CD4-positive, alpha-beta T cell (primary cell): ENCODE data around the gene SDK2. TPM values are rescaled to one million over a fixed set of nuclear protein-coding genes. Genes with fewer than 3 reads are reported as not detected.

ENCODE experiments used
- ATAC-seq: fragments of 200-7000 bp; cut with Tn5 transposase; one replicate; pipeline ENCODE4 v1.10.0; 2022; ENCODE audit warnings: mild to moderate bottlenecking; ENCODE audit not compliant: poor library complexity
- CTCF ChIA-PET: fragments of 350-600 bp; sonication (Branson Sonifier 250); formaldehyde crosslinking; loops from one replicate; lab custom pipeline; 2021; ENCODE audit warnings: antibody characterized with exemption, inconsistent platforms; lab: Charles Lee
- POLR2A ChIA-PET: fragments of 350-600 bp; sonication (Branson Sonifier 250); formaldehyde crosslinking; loops from one replicate; lab custom pipeline; 2021; ENCODE audit warnings: antibody characterized with exemption, inconsistent platforms; lab: Charles Lee
- DNase-seq, 14 experiments: peaks; one replicate each; pipeline ENCODE4 v3.0.0-alpha.2; 2013 to 2020; ENCODE audit warnings: mixed read lengths in 2 of 14
- H3K27ac ChIP-seq, 2 donors: one replicate each; pipeline versions ENCODE4 v1.5.1 to v1.7.0; 2013; ENCODE audit warnings: low read length in 2 of 2, low read depth in 1 of 2, mild to moderate bottlenecking in 1 of 2
- H3K27me3 ChIP-seq, 2 experiments: 1 replicate in 1 of 2; 2 replicates in 1 of 2; pipeline versions ENCODE4 v1.6.1 to v1.7.0; 2013; ENCODE audit warnings: low read length in 2 of 2, control low read depth in 1 of 2, mild to moderate bottlenecking in 1 of 2, moderate library complexity in 1 of 2; ENCODE audit not compliant: insufficient read depth in 2 of 2, control insufficient read depth in 1 of 2
- H3K36me3 ChIP-seq: one replicate; pipeline ENCODE4 v1.6.1; 2013; ENCODE audit warnings: low read length, control low read depth; ENCODE audit not compliant: insufficient read depth
- H3K4me1 ChIP-seq: one replicate; pipeline ENCODE4 v1.6.1; 2013; ENCODE audit warnings: low read length, control low read depth; ENCODE audit not compliant: insufficient read depth
- H3K4me3 ChIP-seq: one replicate; pipeline ENCODE4 v1.5.1; 2013; ENCODE audit warnings: mild to moderate bottlenecking, low read length, moderate library complexity
- H3K9me3 ChIP-seq, 2 experiments: 1 replicate in 1 of 2; 2 replicates in 1 of 2; pipeline versions ENCODE4 v1.6.1 to v1.7.0; 2013; ENCODE audit warnings: low read length in 2 of 2, mild to moderate bottlenecking in 2 of 2, control low read depth in 1 of 2, moderate library complexity in 1 of 2; ENCODE audit not compliant: control insufficient read depth in 1 of 2, insufficient read depth in 1 of 2
- H3K27ac Mint-ChIP-seq: one replicate; pipeline ENCODE4 v1.8.0; 2020; ENCODE audit warnings: mixed read lengths
- H3K27me3 Mint-ChIP-seq: one replicate; pipeline ENCODE4 v1.8.0; 2021; ENCODE audit warnings: mixed read lengths
- H3K36me3 Mint-ChIP-seq: one replicate; pipeline ENCODE4 v1.8.0; 2021; ENCODE audit warnings: low read depth, mixed read lengths
- H3K4me1 Mint-ChIP-seq: one replicate; pipeline ENCODE4 v1.8.0; 2021; ENCODE audit warnings: low read depth, mixed read lengths
- H3K4me3 Mint-ChIP-seq: one replicate; pipeline ENCODE4 v1.8.0; 2020; ENCODE audit warnings: mild to moderate bottlenecking, mixed read lengths
- H3K9me3 Mint-ChIP-seq: one replicate; pipeline ENCODE4 v1.8.0; 2020; ENCODE audit warnings: mixed read lengths
- CTCF ChIP-seq: fragments of 200-600 bp; IDR thresholded peaks from one replicate; pipeline ENCODE4 v1.8.0; 2022; ENCODE audit warnings: antibody characterized with exemption, mild to moderate bottlenecking
- intact Hi-C, 2 experiments: fragments of 100-400 bp; cut with DNase I in 1 of 2; cut with micrococcal nuclease in 1 of 2; formaldehyde crosslinking; loops; one replicate each; pipeline versions ENCODE4 v1.15.1 to v1.9.0; 2023 to 2025; cut with DNase I, micrococcal nuclease
- total RNA-seq, 174 experiments: library from RNA in 2 of 174; stranded (reverse) in 2 of 174; gene quantifications; one replicate each; pipeline ENCODE4 v1.2.3 and lab custom pipeline; 2021 to 2026

Gene SDK2
- total RNA-seq, 2 experiments from 2014 or later = 8.1 to 8.2 TPM

GRCh38 chr17:73652886-73653480 lies 8.7 kb upstream of the SDK2 start:
- DNase-seq (peak in 1 of 14 experiments; percentile 12), ATAC-seq (no peak)
- Histone ChIP-seq H3K4me1 (peaks cover 3% of the 10 kb centered on the region), H3K36me3 (no peaks in the 10 kb centered on the region), H3K4me3 (no peak overlapping the region), H3K27ac (no peak overlapping the region), H3K27me3 (peaks cover 0 to 6% of the 10 kb centered on the region in 2 experiments), H3K9me3 (peaks cover 0 to 13% of the 10 kb centered on the region in 2 experiments)
- H3K36me3 Mint-ChIP-seq = no peaks in the 10 kb centered on the region
- peaks cover 5% of the 10 kb centered on the region for H3K9me3 Mint-ChIP-seq
- H3K27me3 Mint-ChIP-seq = peaks cover under 1% of the 10 kb centered on the region
- ChIA-PET POLR2A (no interaction called here), CTCF (no interaction called here)
- peaks cover 5% of the 10 kb centered on the region for H3K4me1 Mint-ChIP-seq
- H3K4me3 Mint-ChIP-seq = no peak overlapping the region
- H3K27ac Mint-ChIP-seq = no peak overlapping the region
- intact Hi-C loops = no loop called here
- TF ChIP-seq CTCF = no peak

GRCh38 chr17:73650617-73651200 lies 6.5 kb upstream of the SDK2 start:
- peak in 1 of 14 experiments; percentile 6 for DNase-seq
- intact Hi-C loops = loop anchor here in 1 of 2 experiments (2.0 kb wide), 1 partner anchor 188 kb away; no protein-coding TSS in a partner anchor
- CTCF ChIA-PET = no interaction called here
- no peak overlapping the region for H3K27ac ChIP-seq
- Mint-ChIP-seq H3K9me3 (peaks cover 5% of the 10 kb centered on the region), H3K4me3 (no peak overlapping the region), H3K27me3 (peaks cover 7% of the 10 kb centered on the region), H3K27ac (no peak overlapping the region), H3K4me1 (peaks cover 13% of the 10 kb centered on the region), H3K36me3 (no peaks in the 10 kb centered on the region)
- no peaks in the 10 kb centered on the region for H3K4me1 ChIP-seq
- no peak for ATAC-seq
- H3K27me3 ChIP-seq = peaks cover 13% of the 10 kb centered on the region in 2 experiments
- no peaks in the 10 kb centered on the region for H3K36me3 ChIP-seq
- peaks cover 0 to 13% of the 10 kb centered on the region in 2 experiments for H3K9me3 ChIP-seq
- POLR2A ChIA-PET = interaction anchor here (1.4 kb wide), 1 partner anchor 60 kb away, joined by 4 read pairs; no protein-coding TSS in a partner anchor
- no peak for TF ChIP-seq CTCF
- no peak overlapping the region for H3K4me3 ChIP-seq

- ChIA-PET CTCF (no interaction called here), POLR2A (interaction anchor here (1.4 to 1.6 kb wide), 2 partner anchors 13 to 59 kb away, joined by 4 read pairs; no protein-coding TSS in a partner anchor)
- peak; percentile 56 for ATAC-seq
- Mint-ChIP-seq H3K4me3 (no peak overlapping the region), H3K36me3 (no peaks in the 10 kb centered on the region), H3K9me3 (peaks cover 5% of the 10 kb centered on the region), H3K4me1 (peaks cover 13% of the 10 kb centered on the region), H3K27ac (no peak overlapping the region), H3K27me3 (peaks cover 7% of the 10 kb centered on the region)
- Histone ChIP-seq H3K9me3 (peaks cover 0 to 13% of the 10 kb centered on the region in 2 experiments), H3K4me1 (peaks cover 4% of the 10 kb centered on the region), H3K4me3 (no peak overlapping the region), H3K36me3 (no peaks in the 10 kb centered on the region), H3K27ac (no peak overlapping the region), H3K27me3 (peaks cover 13 to 17% of the 10 kb centered on the region in 2 experiments)
- DNase-seq = peak in 6 of 14 experiments; percentile 13 to 41 (median 24)
- TF ChIP-seq CTCF = peak; percentile 41
- intact Hi-C loops = loop anchor here in 1 of 2 experiments (2.0 kb wide), 1 partner anchor 189 kb away; no protein-coding TSS in a partner anchor
Measured at GRCh38 chr17:73650140-73650539, 5.9 kb upstream of the SDK2 start.
